ENCODE results near the gene MYO1A. TPM values are rescaled to one million over a fixed set of nuclear protein-coding genes. Genes with fewer than 3 reads are reported as not detected.

MYO1A gene
- total and polyA plus RNA-seq, 10 of the 15 experiments (the other 5 are each of a cell fraction or from before 2014, with no cell fraction given): 0.01 to 0.34 (median 0.15) TPM; not detected in 2

DNA sequence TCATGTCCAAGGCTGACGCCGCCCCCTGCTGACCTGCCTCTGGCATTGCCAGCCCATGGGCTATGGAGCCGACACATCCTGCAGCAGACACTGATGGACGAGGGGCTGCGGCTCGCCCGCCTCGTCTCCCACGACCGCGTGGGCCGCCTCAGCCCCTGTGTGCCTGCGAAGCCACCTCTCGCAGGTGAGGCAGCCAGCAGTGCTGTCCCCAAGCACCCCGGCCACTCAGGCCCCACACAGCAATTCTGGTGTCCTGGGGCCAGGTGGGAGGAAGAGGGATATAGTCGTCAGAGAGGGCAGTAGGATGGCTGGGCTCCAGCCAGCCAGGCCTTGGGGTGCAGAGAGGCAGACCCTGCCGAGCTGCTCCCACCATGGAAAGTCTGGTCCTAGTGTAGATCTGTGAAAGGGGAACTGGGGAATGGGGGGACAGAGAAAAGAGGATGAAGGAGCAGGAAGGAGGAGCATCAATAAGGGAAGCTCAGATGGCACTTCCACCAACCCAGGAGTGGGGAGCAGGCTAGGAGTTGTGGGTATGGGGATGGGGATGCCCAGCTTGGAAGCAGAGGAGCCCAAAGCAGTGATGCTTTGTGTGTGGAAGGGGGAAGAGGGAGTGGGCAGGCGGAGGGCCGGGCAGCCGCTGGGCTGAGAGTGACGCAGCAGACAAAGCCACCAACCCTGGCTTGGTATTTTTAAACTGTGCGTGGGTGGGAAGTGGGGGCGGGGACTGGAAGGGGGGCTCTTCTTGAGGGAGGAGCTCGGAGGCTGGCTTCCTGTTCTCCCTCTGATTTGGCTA is 43.7 kb upstream of the MYO1A start (continued):
- TF ChIP-seq, protein P1, sequence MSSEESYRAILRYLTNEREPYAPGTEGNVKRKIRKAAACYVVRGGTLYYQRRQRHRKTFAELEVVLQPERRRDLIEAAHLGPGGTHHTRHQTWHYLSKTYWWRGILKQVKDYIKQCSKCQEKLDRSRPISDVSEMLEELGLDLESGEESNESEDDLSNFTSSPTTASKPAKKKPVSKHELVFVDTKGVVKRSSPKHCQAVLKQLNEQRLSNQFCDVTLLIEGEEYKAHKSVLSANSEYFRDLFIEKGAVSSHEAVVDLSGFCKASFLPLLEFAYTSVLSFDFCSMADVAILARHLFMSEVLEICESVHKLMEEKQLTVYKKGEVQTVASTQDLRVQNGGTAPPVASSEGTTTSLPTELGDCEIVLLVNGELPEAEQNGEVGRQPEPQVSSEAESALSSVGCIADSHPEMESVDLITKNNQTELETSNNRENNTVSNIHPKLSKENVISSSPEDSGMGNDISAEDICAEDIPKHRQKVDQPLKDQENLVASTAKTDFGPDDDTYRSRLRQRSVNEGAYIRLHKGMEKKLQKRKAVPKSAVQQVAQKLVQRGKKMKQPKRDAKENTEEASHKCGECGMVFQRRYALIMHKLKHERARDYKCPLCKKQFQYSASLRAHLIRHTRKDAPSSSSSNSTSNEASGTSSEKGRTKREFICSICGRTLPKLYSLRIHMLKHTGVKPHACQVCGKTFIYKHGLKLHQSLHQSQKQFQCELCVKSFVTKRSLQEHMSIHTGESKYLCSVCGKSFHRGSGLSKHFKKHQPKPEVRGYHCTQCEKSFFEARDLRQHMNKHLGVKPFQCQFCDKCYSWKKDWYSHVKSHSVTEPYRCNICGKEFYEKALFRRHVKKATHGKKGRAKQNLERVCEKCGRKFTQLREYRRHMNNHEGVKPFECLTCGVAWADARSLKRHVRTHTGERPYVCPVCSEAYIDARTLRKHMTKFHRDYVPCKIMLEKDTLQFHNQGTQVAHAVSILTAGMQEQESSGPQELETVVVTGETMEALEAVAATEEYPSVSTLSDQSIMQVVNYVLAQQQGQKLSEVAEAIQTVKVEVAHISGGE (CRISPR knock-in tag; IDR thresholded peaks at IDR 0.05): 0 out of 2 replicates have a peak, but pooled peaks have one; percentile 6
- no peak for TF ChIP-seq KLF5 (IDR thresholded peaks at IDR 0.05; ENCODE audit: partially characterized antibody)
- peak; percentile 32; the same call in 1 of the 2 replicates for TF ChIP-seq BACH1 (IDR thresholded peaks at IDR 0.05; ENCODE audit: borderline replicate concordance)
- TF ChIP-seq TCF12 (IDR thresholded peaks at IDR 0.05; ENCODE audit: low read depth, low read length): 0 out of 2 replicates have a peak, but pooled peaks have one; percentile 28
- TF ChIP-seq, protein P2, sequence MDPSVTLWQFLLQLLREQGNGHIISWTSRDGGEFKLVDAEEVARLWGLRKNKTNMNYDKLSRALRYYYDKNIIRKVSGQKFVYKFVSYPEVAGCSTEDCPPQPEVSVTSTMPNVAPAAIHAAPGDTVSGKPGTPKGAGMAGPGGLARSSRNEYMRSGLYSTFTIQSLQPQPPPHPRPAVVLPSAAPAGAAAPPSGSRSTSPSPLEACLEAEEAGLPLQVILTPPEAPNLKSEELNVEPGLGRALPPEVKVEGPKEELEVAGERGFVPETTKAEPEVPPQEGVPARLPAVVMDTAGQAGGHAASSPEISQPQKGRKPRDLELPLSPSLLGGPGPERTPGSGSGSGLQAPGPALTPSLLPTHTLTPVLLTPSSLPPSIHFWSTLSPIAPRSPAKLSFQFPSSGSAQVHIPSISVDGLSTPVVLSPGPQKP (IDR thresholded peaks at IDR 0.05; ENCODE audit: low read depth, low read length): no peak
- 0 out of 2 replicates have a peak, but pooled peaks have one; percentile 2 for TF ChIP-seq TCF3 (IDR thresholded peaks at IDR 0.05; ENCODE audit: borderline replicate concordance, insufficient read depth, low read depth, low read length)
- TF ChIP-seq CBX3 (IDR thresholded peaks at IDR 0.05; ENCODE audit: borderline replicate concordance, low read depth): no peak
- TF ChIP-seq POLR2A (IDR thresholded peaks at IDR 0.05; ENCODE audit: low read depth, low read length): peak; percentile 75
- TF ChIP-seq, protein P3, sequence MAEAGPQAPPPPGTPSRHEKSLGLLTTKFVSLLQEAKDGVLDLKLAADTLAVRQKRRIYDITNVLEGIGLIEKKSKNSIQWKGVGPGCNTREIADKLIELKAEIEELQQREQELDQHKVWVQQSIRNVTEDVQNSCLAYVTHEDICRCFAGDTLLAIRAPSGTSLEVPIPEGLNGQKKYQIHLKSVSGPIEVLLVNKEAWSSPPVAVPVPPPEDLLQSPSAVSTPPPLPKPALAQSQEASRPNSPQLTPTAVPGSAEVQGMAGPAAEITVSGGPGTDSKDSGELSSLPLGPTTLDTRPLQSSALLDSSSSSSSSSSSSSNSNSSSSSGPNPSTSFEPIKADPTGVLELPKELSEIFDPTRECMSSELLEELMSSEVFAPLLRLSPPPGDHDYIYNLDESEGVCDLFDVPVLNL (IDR thresholded peaks at IDR 0.05; ENCODE audit: low read depth, low read length): no peak
- TF ChIP-seq, protein P4, sequence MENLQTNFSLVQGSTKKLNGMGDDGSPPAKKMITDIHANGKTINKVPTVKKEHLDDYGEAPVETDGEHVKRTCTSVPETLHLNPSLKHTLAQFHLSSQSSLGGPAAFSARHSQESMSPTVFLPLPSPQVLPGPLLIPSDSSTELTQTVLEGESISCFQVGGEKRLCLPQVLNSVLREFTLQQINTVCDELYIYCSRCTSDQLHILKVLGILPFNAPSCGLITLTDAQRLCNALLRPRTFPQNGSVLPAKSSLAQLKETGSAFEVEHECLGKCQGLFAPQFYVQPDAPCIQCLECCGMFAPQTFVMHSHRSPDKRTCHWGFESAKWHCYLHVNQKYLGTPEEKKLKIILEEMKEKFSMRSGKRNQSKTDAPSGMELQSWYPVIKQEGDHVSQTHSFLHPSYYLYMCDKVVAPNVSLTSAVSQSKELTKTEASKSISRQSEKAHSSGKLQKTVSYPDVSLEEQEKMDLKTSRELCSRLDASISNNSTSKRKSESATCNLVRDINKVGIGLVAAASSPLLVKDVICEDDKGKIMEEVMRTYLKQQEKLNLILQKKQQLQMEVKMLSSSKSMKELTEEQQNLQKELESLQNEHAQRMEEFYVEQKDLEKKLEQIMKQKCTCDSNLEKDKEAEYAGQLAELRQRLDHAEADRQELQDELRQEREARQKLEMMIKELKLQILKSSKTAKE (IDR thresholded peaks at IDR 0.05; ENCODE audit: low read depth, poor library complexity, severe bottlenecking): no peak
- peak in 1 of 2 experiments; percentile 26; a peak in 2 of 4 replicates for TF ChIP-seq BHLHE40 (IDR thresholded peaks at IDR 0.05; ENCODE audit: borderline replicate concordance in 1 of 2, low read depth in 2 of 2, low read length in 1 of 2)
- TF ChIP-seq SMC3 (IDR thresholded peaks at IDR 0.05; ENCODE audit: borderline replicate concordance, low read length): peak; percentile 68; the same call in 1 of the 2 replicates
- TF ChIP-seq HDAC2 (IDR thresholded peaks at IDR 0.05): no peak
- TF ChIP-seq, protein P5, sequence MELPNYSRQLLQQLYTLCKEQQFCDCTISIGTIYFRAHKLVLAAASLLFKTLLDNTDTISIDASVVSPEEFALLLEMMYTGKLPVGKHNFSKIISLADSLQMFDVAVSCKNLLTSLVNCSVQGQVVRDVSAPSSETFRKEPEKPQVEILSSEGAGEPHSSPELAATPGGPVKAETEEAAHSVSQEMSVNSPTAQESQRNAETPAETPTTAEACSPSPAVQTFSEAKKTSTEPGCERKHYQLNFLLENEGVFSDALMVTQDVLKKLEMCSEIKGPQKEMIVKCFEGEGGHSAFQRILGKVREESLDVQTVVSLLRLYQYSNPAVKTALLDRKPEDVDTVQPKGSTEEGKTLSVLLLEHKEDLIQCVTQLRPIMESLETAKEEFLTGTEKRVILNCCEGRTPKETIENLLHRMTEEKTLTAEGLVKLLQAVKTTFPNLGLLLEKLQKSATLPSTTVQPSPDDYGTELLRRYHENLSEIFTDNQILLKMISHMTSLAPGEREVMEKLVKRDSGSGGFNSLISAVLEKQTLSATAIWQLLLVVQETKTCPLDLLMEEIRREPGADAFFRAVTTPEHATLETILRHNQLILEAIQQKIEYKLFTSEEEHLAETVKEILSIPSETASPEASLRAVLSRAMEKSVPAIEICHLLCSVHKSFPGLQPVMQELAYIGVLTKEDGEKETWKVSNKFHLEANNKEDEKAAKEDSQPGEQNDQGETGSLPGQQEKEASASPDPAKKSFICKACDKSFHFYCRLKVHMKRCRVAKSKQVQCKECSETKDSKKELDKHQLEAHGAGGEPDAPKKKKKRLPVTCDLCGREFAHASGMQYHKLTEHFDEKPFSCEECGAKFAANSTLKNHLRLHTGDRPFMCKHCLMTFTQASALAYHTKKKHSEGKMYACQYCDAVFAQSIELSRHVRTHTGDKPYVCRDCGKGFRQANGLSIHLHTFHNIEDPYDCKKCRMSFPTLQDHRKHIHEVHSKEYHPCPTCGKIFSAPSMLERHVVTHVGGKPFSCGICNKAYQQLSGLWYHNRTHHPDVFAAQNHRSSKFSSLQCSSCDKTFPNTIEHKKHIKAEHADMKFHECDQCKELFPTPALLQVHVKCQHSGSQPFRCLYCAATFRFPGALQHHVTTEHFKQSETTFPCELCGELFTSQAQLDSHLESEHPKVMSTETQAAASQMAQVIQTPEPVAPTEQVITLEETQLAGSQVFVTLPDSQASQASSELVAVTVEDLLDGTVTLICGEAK (IDR thresholded peaks at IDR 0.05; ENCODE audit: borderline replicate concordance): no peak
- TF ChIP-seq EGR1 (IDR thresholded peaks at IDR 0.05; ENCODE audit: borderline replicate concordance in 1 of 2, low read depth in 2 of 2, low read length in 2 of 2): peak in 1 of 2 experiments; percentile 99; a peak in 2 of 3 replicates

Data from GM12878 (cell line).